22Rv1 (cell line): ENCODE results near the gene SCN2A.

Experiments used
- CTCF ChIP-seq: fragments of 450-650 bp; IDR thresholded peaks from 2 replicates; pipeline ENCODE4 v1.5.1; 2017; ENCODE audit warnings: mild to moderate bottlenecking
- ZFX ChIP-seq: fragments of 450-650 bp; IDR thresholded peaks from 2 replicates; pipeline ENCODE4 v1.6.1; 2017; ENCODE audit warnings: antibody characterized with exemption, borderline replicate concordance

GRCh38 chr2:165205865-165206264 lies 33.3 kb upstream of the SCN2A start:
- TF ChIP-seq CTCF, result no peak
- no peak for TF ChIP-seq ZFX
